ENCODE measurements around the gene CDC42EP4.

Gene CDC42EP4

GRCh38 chr17:73359352-73359751 lies 47.6 kb upstream of the CDC42EP4 start:
- H4K20me1 ChIP-seq (ENCODE audit: insufficient read depth, low read length) = no peaks in the 10 kb centered on the region
- peaks cover 63% of the 10 kb centered on the region for H3K27me3 ChIP-seq (replicated peaks; ENCODE audit: insufficient read depth, low read length)
- H2AFZ ChIP-seq (ENCODE audit: low read length) = no peak overlapping the region
- H3K79me2 ChIP-seq (ENCODE audit: low read length) = no peaks in the 10 kb centered on the region
- H3K27ac ChIP-seq (ENCODE audit: low read length) = no peak overlapping the region
- no peaks in the 10 kb centered on the region for H3K36me3 ChIP-seq (replicated peaks; ENCODE audit: insufficient read depth, low read length)
- H3F3A ChIP-seq (ENCODE audit: insufficient read depth, low read length) = no peaks in the 10 kb centered on the region
- H3K4me3 ChIP-seq (ENCODE audit: low read length) = no peak overlapping the region
- no peak overlapping the region for H3K4me2 ChIP-seq (ENCODE audit: low read depth, low read length)
- no peaks in the 10 kb centered on the region for H3K4me1 ChIP-seq (ENCODE audit: low read length)
- no peak for DNase-seq
- H3K9me3 ChIP-seq (replicated peaks; ENCODE audit: insufficient read depth, low read length) = no peaks in the 10 kb centered on the region
- TF ChIP-seq EZH2phosphoT487 (IDR thresholded peaks at IDR 0.05; ENCODE audit: low read length) (no peak), EZH2 (optimal IDR thresholded peaks at IDR 0.05; ENCODE audit: low read depth, low read length) (no peak), CTCF (IDR thresholded peaks at IDR 0.05; ENCODE audit: low read length) (no peak)
- no peaks in the 10 kb centered on the region for H3K9me2 ChIP-seq (replicated peaks; ENCODE audit: insufficient read depth, low read length)
- no peak overlapping the region for H3K9ac ChIP-seq (ENCODE audit: low read length)

GRCh38 chr17:73358668-73359067 lies 46.9 kb upstream of the CDC42EP4 start:
- H3K9me2 ChIP-seq (replicated peaks; ENCODE audit: insufficient read depth, low read length) = no peaks in the 10 kb centered on the region
- H3K9me3 ChIP-seq (replicated peaks; ENCODE audit: insufficient read depth, low read length) = no peaks in the 10 kb centered on the region
- no peak overlapping the region for H3K27ac ChIP-seq (ENCODE audit: low read length)
- peaks cover 57% of the 10 kb centered on the region for H3K27me3 ChIP-seq (replicated peaks; ENCODE audit: insufficient read depth, low read length)
- no peak overlapping the region for H3K9ac ChIP-seq (ENCODE audit: low read length)
- no peak overlapping the region for H3K4me3 ChIP-seq (ENCODE audit: low read length)
- no peaks in the 10 kb centered on the region for H3F3A ChIP-seq (ENCODE audit: insufficient read depth, low read length)
- H3K79me2 ChIP-seq (ENCODE audit: low read length) = no peaks in the 10 kb centered on the region
- DNase-seq = no peak
- H3K4me1 ChIP-seq (ENCODE audit: low read length) = no peaks in the 10 kb centered on the region
- no peak for TF ChIP-seq EZH2 (optimal IDR thresholded peaks at IDR 0.05; ENCODE audit: low read depth, low read length)
- no peak for TF ChIP-seq CTCF (IDR thresholded peaks at IDR 0.05; ENCODE audit: low read length)
- no peak for TF ChIP-seq EZH2phosphoT487 (IDR thresholded peaks at IDR 0.05; ENCODE audit: low read length)
- H3K36me3 ChIP-seq (replicated peaks; ENCODE audit: insufficient read depth, low read length) = no peaks in the 10 kb centered on the region
- H3K4me2 ChIP-seq (ENCODE audit: low read depth, low read length) = no peak overlapping the region
- no peaks in the 10 kb centered on the region for H4K20me1 ChIP-seq (ENCODE audit: insufficient read depth, low read length)
- H2AFZ ChIP-seq (ENCODE audit: low read length) = no peak overlapping the region

GRCh38 chr17:73357981-73358380 lies 46.2 kb upstream of the CDC42EP4 start:
- Histone ChIP-seq H3F3A (ENCODE audit: insufficient read depth, low read length) (no peaks in the 10 kb centered on the region), H3K4me3 (ENCODE audit: low read length) (no peak overlapping the region), H3K4me1 (ENCODE audit: low read length) (no peaks in the 10 kb centered on the region), H3K9me3 (replicated peaks; ENCODE audit: insufficient read depth, low read length) (no peaks in the 10 kb centered on the region), H2AFZ (ENCODE audit: low read length) (no peak overlapping the region), H3K27me3 (replicated peaks; ENCODE audit: insufficient read depth, low read length) (peaks cover 56% of the 10 kb centered on the region), H3K79me2 (ENCODE audit: low read length) (no peaks in the 10 kb centered on the region), H3K4me2 (ENCODE audit: low read depth, low read length) (no peak overlapping the region), H4K20me1 (ENCODE audit: insufficient read depth, low read length) (no peaks in the 10 kb centered on the region), H3K36me3 (replicated peaks; ENCODE audit: insufficient read depth, low read length) (no peaks in the 10 kb centered on the region), H3K9ac (ENCODE audit: low read length) (no peak overlapping the region), H3K9me2 (replicated peaks; ENCODE audit: insufficient read depth, low read length) (no peaks in the 10 kb centered on the region), H3K27ac (ENCODE audit: low read length) (no peak overlapping the region)
- TF ChIP-seq EZH2 (optimal IDR thresholded peaks at IDR 0.05; ENCODE audit: low read depth, low read length) (no peak), EZH2phosphoT487 (IDR thresholded peaks at IDR 0.05; ENCODE audit: low read length) (no peak), CTCF (IDR thresholded peaks at IDR 0.05; ENCODE audit: low read length) (no peak)
- DNase-seq = no peak

All from MM.1S (cell line).